HFF-Myc (cell line): Measurements from ENCODE around the gene C1orf146.
"Not testable (repeated sequence)": the region's sequence is repeated elsewhere in the genome, so short reads cannot be mapped to it uniquely, and the experiment has no call there.

Source experiments
- DNase-seq: peaks from one replicate; pipeline ENCODE4 v3.0.0-alpha.2; 2011; ENCODE audit warnings: low read depth; ENCODE audit errors: extremely low read depth
- H3K4me3 ChIP-seq: replicated peaks from 2 replicates; pipeline ENCODE4 v1.5.1; 2011; ENCODE audit warnings: low read depth, mild to moderate bottlenecking, control low read depth, low read length
- CTCF ChIP-seq: IDR thresholded peaks from 2 replicates; pipeline ENCODE4 v1.5.1; 2012; ENCODE audit warnings: mild to moderate bottlenecking, low read depth, low read length, control low read depth; ENCODE audit errors: missing control alignments

Gene C1orf146

GRCh38 chr1:92218559-92218958, 844 bp downstream of the C1orf146 start:
- TF ChIP-seq CTCF, result no peak
- DNase-seq, result no peak
- H3K4me3 ChIP-seq, result no peak overlapping the region

GRCh38 chr1:92219028-92219427, 1.3 kb downstream of the C1orf146 start:
- DNase-seq, result no peak
- H3K4me3 ChIP-seq, result no peak overlapping the region
- no peak for TF ChIP-seq CTCF

GRCh38 chr1:92228401-92228800, 10.7 kb downstream of the C1orf146 start:
- TF ChIP-seq CTCF, result no peak
- no peak for DNase-seq
- no peak overlapping the region for H3K4me3 ChIP-seq

- no peak overlapping the region for H3K4me3 ChIP-seq
- no peak for DNase-seq
- no peak for TF ChIP-seq CTCF
Observed at GRCh38 chr1:92230736-92231135, 13.0 kb downstream of the C1orf146 start.

GRCh38 chr1:92240034-92240433, 22.3 kb downstream of the C1orf146 start:
- H3K4me3 ChIP-seq, result no peak overlapping the region
- DNase-seq, result no peak
- no peak for TF ChIP-seq CTCF

- TF ChIP-seq CTCF, result no peak
- H3K4me3 ChIP-seq, result no peak overlapping the region
- DNase-seq, result no peak
Observed at GRCh38 chr1:92244376-92244775, 26.7 kb downstream of the C1orf146 start.

GRCh38 chr1:92254714-92255113, 37.0 kb downstream of the C1orf146 start:
- H3K4me3 ChIP-seq, DNase-seq: not testable (repeated sequence)
